ENCODE data around the gene GALK1. TPM values are rescaled to one million over a fixed set of nuclear protein-coding genes. Genes with fewer than 3 reads are reported as not detected.

GALK1 gene
- total RNA-seq, 4 donors from 2014 or later: 15.9 to 51.5 (median 28.5) TPM

- no peak for TF ChIP-seq CTCF (IDR thresholded peaks at IDR 0.05)
- no peak for ATAC-seq (ENCODE audit: low FRiP score)
- no peak for DNase-seq (ENCODE audit: low spot score)
These were observed 6.6 kb upstream of the GALK1 start for GRCh38 chr17:75771334-75772281.

GRCh38 chr17:75769536-75769935 lies 4.5 kb upstream of the GALK1 start:
- DNase-seq (ENCODE audit: low spot score): no peak
- no peak for TF ChIP-seq CTCF (IDR thresholded peaks at IDR 0.05)

GRCh38 chr17:75767881-75768280 lies 2.9 kb upstream of the GALK1 start:
- no peak for TF ChIP-seq CTCF (IDR thresholded peaks at IDR 0.05)
- DNase-seq (ENCODE audit: low spot score) (no peak), ATAC-seq (ENCODE audit: low FRiP score) (no peak)

More at GRCh38 chr17:75769536-75769935, 4.5 kb upstream of the GALK1 start:
- ATAC-seq (ENCODE audit: low FRiP score): no peak

- no peak for ATAC-seq (ENCODE audit: low FRiP score)
- DNase-seq (ENCODE audit: low spot score): no peak
- TF ChIP-seq CTCF (IDR thresholded peaks at IDR 0.05): no peak
These were observed 989 bp upstream of the GALK1 start for GRCh38 chr17:75765981-75766380.

GRCh38 chr17:75764417-75764710 lies 628 bp downstream of the GALK1 start:
- no peak for TF ChIP-seq CTCF (IDR thresholded peaks at IDR 0.05)
- DNase-seq (ENCODE audit: low spot score): no peak
- no peak for ATAC-seq (ENCODE audit: low FRiP score)

- no peak for DNase-seq (ENCODE audit: low spot score)
- ATAC-seq (ENCODE audit: low FRiP score): no peak
- TF ChIP-seq CTCF (IDR thresholded peaks at IDR 0.05): no peak
These were observed 1.2 kb downstream of the GALK1 start for GRCh38 chr17:75763613-75764416.
